GM23338 (cell line): ENCODE data around the gene TNFAIP3. TPM values are rescaled to one million over a fixed set of nuclear protein-coding genes. Genes with fewer than 3 reads are reported as not detected.

Source experiments
- ATAC-seq: fragments of 200-7000 bp; cut with Tn5 transposase; 3 replicates; pipeline ENCODE4 v1.9.1; 2020
- DNase-seq: peaks from one replicate; pipeline ENCODE4 v3.0.0-alpha.2; 2015; ENCODE audit warnings: low spot score
- H2AFZ ChIP-seq: fragments of 200-600 bp; sonication (generic); 2 replicates; pipeline ENCODE4 v1.8.0; 2016; ENCODE audit warnings: antibody characterized with exemption, mild to moderate bottlenecking, moderate library complexity
- H3F3A ChIP-seq: fragments of 200-600 bp; sonication (generic); replicated peaks from 2 replicates; pipeline ENCODE4 v1.8.0; 2017; ENCODE audit warnings: antibody characterized with exemption, mixed run types, low read depth
- H3K27ac ChIP-seq: fragments of 200-600 bp; sonication (generic); 2 replicates; pipeline ENCODE4 v1.6.1; 2016; ENCODE audit warnings: low read depth
- H3K27me3 ChIP-seq: fragments of 200-600 bp; sonication (generic); 2 replicates; pipeline ENCODE4 v1.8.0; 2016; ENCODE audit warnings: mild to moderate bottlenecking, mixed run types, moderate library complexity; ENCODE audit not compliant: insufficient read depth
- H3K36me3 ChIP-seq: fragments of 200-600 bp; sonication (generic); 2 replicates; pipeline ENCODE4 v1.8.0; 2016; ENCODE audit warnings: mild to moderate bottlenecking; ENCODE audit not compliant: insufficient read depth
- H3K4me1 ChIP-seq: fragments of 200-600 bp; sonication (generic); 2 replicates; pipeline ENCODE4 v1.8.0; 2016; ENCODE audit warnings: mild to moderate bottlenecking, moderate library complexity; ENCODE audit not compliant: insufficient read depth
- H3K4me2 ChIP-seq: fragments of 200-600 bp; sonication (generic); 2 replicates; pipeline ENCODE4 v1.7.1; 2017; ENCODE audit warnings: mixed run types
- H3K4me3 ChIP-seq: fragments of 200-600 bp; sonication (generic); 2 replicates; pipeline ENCODE4 v1.6.1; 2016; ENCODE audit warnings: mixed run types
- H3K79me2 ChIP-seq: fragments of 200-600 bp; sonication (generic); replicated peaks from 2 replicates; pipeline ENCODE4 v1.8.0; 2017; ENCODE audit warnings: mild to moderate bottlenecking; ENCODE audit not compliant: insufficient read depth
- H3K9me2 ChIP-seq: fragments of 200-600 bp; sonication (generic); 2 replicates; pipeline ENCODE4 v1.8.0; 2017; ENCODE audit not compliant: insufficient read depth
- H4K20me1 ChIP-seq: fragments of 200-600 bp; sonication (generic); replicated peaks from 2 replicates; pipeline ENCODE4 v1.8.0; 2017; ENCODE audit warnings: mild to moderate bottlenecking; ENCODE audit not compliant: insufficient read depth
- H3K27ac Mint-ChIP-seq: 2 replicates; pipeline ENCODE4 v1.8.0; 2020; ENCODE audit warnings: inconsistent platforms, mild to moderate bottlenecking, moderate library complexity, mixed read lengths
- H3K27me3 Mint-ChIP-seq: 3 replicates; pipeline ENCODE4 v1.8.0; 2022; ENCODE audit warnings: low read depth, mild to moderate bottlenecking, moderate library complexity, mixed read lengths, inconsistent platforms; ENCODE audit not compliant: insufficient read depth, poor library complexity
- H3K36me3 Mint-ChIP-seq: 3 replicates; pipeline ENCODE4 v1.8.0; 2021; ENCODE audit warnings: low read depth, mild to moderate bottlenecking, inconsistent platforms, moderate library complexity, mixed read lengths
- H3K4me1 Mint-ChIP-seq: 3 replicates; pipeline ENCODE4 v1.8.0; 2020; ENCODE audit warnings: mild to moderate bottlenecking, inconsistent platforms, mixed read lengths
- H3K4me3 Mint-ChIP-seq: 3 replicates; pipeline ENCODE4 v1.8.0; 2021; ENCODE audit warnings: moderate library complexity, mild to moderate bottlenecking, inconsistent platforms, mixed read lengths
- H3K9me3 Mint-ChIP-seq: 3 replicates; pipeline ENCODE4 v1.8.0; 2020; ENCODE audit warnings: moderate library complexity, mild to moderate bottlenecking, inconsistent platforms, mixed read lengths
- CREB1 ChIP-seq: fragments of 250-450 bp; sonication (Bioruptor Pico); IDR thresholded peaks from 2 replicates; pipeline ENCODE4 v1.5.0; 2020; ENCODE audit warnings: low read depth, mild to moderate bottlenecking, moderate library complexity
- CTCF ChIP-seq, 2 experiments: fragments of 200-600 bp in 1 of 2; sonication (generic) in 1 of 2; conservative IDR thresholded peaks; 2 replicates each; pipeline versions ENCODE4 v1.5.1 to v1.6.1; 2016 to 2017; ENCODE audit warnings: antibody characterized with exemption in 2 of 2, low read depth in 2 of 2, mild to moderate bottlenecking in 2 of 2, moderate library complexity in 1 of 2
- ETS1 ChIP-seq: IDR thresholded peaks from 2 replicates; pipeline ENCODE4 v1.6.1; 2016; ENCODE audit warnings: antibody characterized with exemption
- EZH2 ChIP-seq: fragments of 200-600 bp; sonication (generic); IDR thresholded peaks from one replicate; pipeline ENCODE4 v1.8.0; 2017; ENCODE audit warnings: antibody characterized with exemption, mild to moderate bottlenecking, low read depth; ENCODE audit not compliant: unreplicated experiment
- EZH2phosphoT487 ChIP-seq: fragments of 200-600 bp; sonication (generic); IDR thresholded peaks from one replicate; pipeline ENCODE4 v1.8.1; 2018; ENCODE audit warnings: antibody characterized with exemption; ENCODE audit not compliant: unreplicated experiment
- NANOG ChIP-seq: IDR thresholded peaks from 2 replicates; pipeline ENCODE4 v1.6.1; 2016; ENCODE audit warnings: antibody characterized with exemption, borderline replicate concordance
- POLR2AphosphoS5 ChIP-seq: IDR thresholded peaks from 2 replicates; pipeline ENCODE4 v1.6.1; 2016; ENCODE audit warnings: antibody characterized with exemption, low read depth
- ZNF331 ChIP-seq: fragments of 250-450 bp; sonication (Bioruptor Pico); IDR thresholded peaks from 2 replicates; pipeline ENCODE4 v1.5.0; 2020; ENCODE audit warnings: low read depth, mild to moderate bottlenecking, moderate library complexity
- ZNF462 ChIP-seq: fragments of 250-450 bp; sonication (Bioruptor Pico); IDR thresholded peaks from 2 replicates; pipeline ENCODE4 v1.5.0; 2020; ENCODE audit warnings: mild to moderate bottlenecking, moderate library complexity
- polyA plus RNA-seq: library from polyadenylated mRNA; unstranded; fragments of >200 nt; fragmentation: Nextera tagmentation; extraction: Ambion mirVana; gene quantifications from 2 replicates; pipeline ENCODE4 v1.2.1, GENCODE V29; 2016
- total RNA-seq: library from RNA; depleted of rRNA; stranded (reverse); fragments of >200 nt; shearing (Covaris generic); gene quantifications from 2 replicates; pipeline ENCODE4 v1.2.3, GENCODE V29; 2014

Gene TNFAIP3
- total and polyA plus RNA-seq, 2 experiments from 2014 or later = 2.1 to 2.3 TPM

- Histone ChIP-seq H3K4me3 (no peak overlapping the region), H3F3A (no peaks in the 10 kb centered on the region), H3K27me3 (no peaks in the 10 kb centered on the region), H3K79me2 (no peaks in the 10 kb centered on the region), H3K9me2 (peaks cover 12% of the 10 kb centered on the region), H4K20me1 (no peaks in the 10 kb centered on the region), H2AFZ (no peak overlapping the region), H3K27ac (no peak overlapping the region), H3K4me1 (no peaks in the 10 kb centered on the region), H3K4me2 (no peak overlapping the region), H3K36me3 (no peaks in the 10 kb centered on the region)
- H3K4me1 Mint-ChIP-seq = no peaks in the 10 kb centered on the region; the same call in 2 of the 3 replicates
- peaks cover under 1% of the 10 kb centered on the region; the same call in 2 of the 3 replicates for H3K9me3 Mint-ChIP-seq
- TF ChIP-seq CTCF (conservative IDR thresholded peaks at IDR 0.05; ENCODE audit: low read depth in 2 of 2) (no peak), POLR2AphosphoS5 (no peak), ETS1 (no peak), EZH2phosphoT487 (no peak), ZNF462 (CRISPR knock-in tag) (no peak), EZH2 (no peak), CREB1 (CRISPR knock-in tag) (no peak), ZNF331 (CRISPR knock-in tag) (no peak), NANOG (no peak)
- ATAC-seq (no peak), DNase-seq (no peak)
- H3K4me3 Mint-ChIP-seq = no peak overlapping the region
- H3K27ac Mint-ChIP-seq = no peak overlapping the region
- H3K27me3 Mint-ChIP-seq = peaks cover 2% of the 10 kb centered on the region
- H3K36me3 Mint-ChIP-seq = no peaks in the 10 kb centered on the region; the same call in 2 of the 3 replicates
Measured at GRCh38 chr6:137892271-137892708, 25.2 kb downstream of the TNFAIP3 start.
